DMS114 treated with DMSO at 0.1 percent for 48 hours (cell line): Measurements from ENCODE around the gene MNX1.

Source experiments
- DNase-seq: peaks from one replicate; lab custom pipeline; 2025; ENCODE audit not compliant: unreplicated experiment; lab: John Stamatoyannopoulos, UW

MNX1 gene

DNA sequence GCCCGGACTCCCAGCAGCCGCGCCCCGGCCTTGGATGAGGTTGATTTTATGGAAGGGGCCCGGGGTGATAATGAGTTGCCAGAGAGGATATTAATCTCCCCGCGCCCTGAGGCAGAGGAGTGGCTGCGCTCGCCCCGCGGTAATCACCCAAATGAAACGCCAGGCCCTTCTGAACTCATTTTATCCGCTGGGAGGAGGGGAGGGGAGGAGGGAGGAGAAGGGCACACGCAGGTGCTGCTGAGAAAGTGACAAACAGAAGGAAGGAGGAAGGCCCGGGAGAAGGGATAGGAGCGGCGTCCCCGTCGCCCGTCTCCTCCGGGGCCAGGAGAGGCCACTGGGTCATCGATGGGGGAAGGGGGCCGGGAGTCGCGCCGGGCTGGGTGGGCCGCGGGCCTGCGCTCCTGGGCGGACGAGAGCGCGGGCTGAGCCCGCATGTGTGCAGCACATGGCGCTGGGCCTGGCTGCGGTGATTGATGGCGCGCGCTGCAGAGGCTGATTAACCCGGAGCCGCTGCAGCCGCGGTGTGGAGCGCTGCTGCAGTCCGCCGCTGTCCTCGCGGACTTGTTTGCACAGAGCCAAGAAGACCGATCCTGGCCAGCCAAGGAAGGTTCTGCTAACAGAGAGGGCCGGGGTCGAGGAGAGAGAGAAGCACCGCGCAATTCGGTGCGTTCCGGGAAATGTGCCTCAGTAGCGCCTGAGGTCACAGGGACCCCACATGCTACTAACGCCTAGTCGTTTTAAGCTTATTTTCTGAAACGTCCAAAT lies 6.5 kb downstream of the MNX1 start:
- DNase-seq, result no peak

GRCh38 chr7:157003445-157003755 lies 7.1 kb downstream of the MNX1 start:
- no peak for DNase-seq

DNA sequence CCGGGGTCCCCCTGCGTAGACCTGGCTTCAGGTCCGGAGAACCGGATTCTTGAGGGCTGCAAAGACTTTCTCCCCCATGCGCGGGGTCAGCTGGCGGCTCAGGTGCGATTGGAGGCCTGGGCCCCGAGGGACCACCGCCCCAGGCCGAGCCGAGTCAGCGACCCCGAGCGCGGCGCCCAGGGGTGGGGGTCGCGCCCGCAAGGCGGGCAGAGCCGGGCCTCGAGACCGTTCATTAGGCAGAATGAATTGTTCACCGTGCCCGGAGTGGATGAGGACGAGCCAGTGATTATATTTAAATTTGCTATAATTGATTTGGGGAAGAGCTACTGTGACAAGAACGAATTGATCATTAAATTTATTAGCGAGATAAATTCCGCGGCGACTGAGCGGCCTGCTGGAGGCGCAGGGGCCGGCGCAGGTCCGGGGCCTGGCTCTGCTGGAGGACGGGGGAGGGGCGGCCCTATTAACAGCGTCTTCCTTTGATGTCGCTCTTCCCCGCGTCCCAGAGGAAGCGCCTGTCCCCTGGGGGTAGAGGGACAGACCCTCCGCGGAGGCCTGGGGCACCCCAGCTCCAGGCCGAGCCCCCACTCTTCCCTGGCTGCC lies 7.5 kb downstream of the MNX1 start:
- DNase-seq, result no peak

DNA sequence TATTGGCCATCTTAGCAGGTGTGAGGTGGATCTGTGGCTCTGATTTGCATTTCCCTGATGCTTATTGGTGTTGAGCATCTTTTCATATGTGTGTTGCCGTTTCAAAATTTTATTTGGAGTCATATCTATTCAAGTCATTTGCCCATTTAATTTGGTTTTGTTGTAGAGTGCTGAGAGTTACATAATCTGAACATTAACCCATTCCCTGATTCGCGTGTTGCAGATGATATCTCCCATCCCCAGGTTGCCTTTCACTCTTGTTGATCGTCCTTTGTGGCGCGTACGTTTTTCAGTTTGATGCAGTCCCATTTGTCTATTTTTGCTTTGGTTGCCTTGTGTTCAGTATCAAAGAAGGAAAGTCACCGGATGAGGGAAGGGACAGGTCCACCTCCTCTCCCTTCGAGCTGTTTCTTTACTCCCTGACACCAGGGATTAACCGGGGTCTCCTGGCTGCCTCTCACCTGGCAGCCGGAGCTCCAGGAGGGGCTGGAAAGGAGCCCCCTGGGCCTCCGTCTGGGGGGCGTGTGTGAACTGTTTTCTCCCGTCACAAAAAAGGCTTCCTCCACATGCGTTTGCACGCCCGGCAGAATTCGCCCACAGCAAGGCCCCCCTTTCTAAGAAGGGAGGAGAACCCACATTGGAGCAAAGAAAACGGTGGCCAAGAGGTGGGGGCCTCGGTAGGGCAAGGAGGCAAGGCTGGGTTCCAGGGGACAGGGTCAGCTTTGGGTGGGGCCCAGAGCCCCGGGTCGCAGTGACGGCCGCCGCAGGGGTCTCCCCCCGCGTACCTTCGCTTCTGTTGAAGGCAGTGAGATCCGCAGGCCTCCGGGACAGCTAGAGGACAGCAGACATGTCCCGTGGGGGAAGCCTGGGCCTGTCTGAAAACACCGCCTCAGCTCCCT lies 8.3 kb downstream of the MNX1 start:
- no peak for DNase-seq

- no peak for DNase-seq
Observed at GRCh38 chr7:157000741-157001653, 9.5 kb downstream of the MNX1 start.

- DNase-seq, result no peak
Observed at GRCh38 chr7:156999958-157000726, 10.3 kb downstream of the MNX1 start.

- DNase-seq, result no peak
Observed at GRCh38 chr7:156998988-156999957, 11.2 kb downstream of the MNX1 start.

DNA sequence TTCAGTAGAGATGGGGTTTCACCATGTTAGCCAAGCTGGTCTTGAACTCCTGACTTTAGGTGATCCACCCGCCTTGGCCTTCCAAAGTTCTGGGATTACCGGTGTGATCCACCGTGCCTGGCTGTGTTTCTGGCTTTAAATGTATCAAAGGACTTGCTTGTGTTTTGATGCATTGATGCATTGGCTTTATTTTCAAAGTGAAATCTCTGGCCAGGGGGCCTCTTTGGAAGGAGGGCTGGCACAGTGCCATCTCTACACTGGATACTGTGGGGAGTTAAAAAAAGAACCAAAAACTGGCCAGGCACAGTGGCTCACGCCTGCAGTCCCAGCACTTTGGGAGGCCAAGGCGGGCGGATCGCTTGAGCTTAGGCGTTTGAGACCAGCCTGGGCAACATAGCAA lies 16.0 kb downstream of the MNX1 start:
- no peak for DNase-seq

DNA sequence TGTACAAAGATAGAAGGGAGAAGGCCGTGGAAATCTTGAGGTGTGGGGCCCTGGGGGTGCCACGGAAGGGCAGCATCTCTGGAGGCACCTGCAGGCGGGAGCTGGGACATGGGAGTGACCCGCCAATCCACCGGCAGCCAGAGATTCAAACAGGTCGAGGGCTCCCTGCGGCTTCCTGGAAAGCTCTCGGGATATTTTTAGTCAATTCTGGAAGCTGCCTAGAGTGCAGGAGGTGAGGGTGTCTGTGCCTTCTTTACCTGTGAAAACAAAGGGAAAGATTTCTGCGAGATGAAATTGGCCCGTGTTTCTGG lies 16.6 kb downstream of the MNX1 start:
- no peak for DNase-seq

GRCh38 chr7:156993021-156993924 lies 17.2 kb downstream of the MNX1 start:
- no peak for DNase-seq

- no peak for DNase-seq
Observed at GRCh38 chr7:156989766-156990535, 20.5 kb downstream of the MNX1 start.

GRCh38 chr7:156988343-156989185 lies 21.9 kb downstream of the MNX1 start:
- no peak for DNase-seq

- no peak for DNase-seq
Observed at GRCh38 chr7:156986378-156986777, 24.1 kb downstream of the MNX1 start.

- no peak for DNase-seq
Observed at GRCh38 chr7:156985101-156985992, 25.1 kb downstream of the MNX1 start.

DNA sequence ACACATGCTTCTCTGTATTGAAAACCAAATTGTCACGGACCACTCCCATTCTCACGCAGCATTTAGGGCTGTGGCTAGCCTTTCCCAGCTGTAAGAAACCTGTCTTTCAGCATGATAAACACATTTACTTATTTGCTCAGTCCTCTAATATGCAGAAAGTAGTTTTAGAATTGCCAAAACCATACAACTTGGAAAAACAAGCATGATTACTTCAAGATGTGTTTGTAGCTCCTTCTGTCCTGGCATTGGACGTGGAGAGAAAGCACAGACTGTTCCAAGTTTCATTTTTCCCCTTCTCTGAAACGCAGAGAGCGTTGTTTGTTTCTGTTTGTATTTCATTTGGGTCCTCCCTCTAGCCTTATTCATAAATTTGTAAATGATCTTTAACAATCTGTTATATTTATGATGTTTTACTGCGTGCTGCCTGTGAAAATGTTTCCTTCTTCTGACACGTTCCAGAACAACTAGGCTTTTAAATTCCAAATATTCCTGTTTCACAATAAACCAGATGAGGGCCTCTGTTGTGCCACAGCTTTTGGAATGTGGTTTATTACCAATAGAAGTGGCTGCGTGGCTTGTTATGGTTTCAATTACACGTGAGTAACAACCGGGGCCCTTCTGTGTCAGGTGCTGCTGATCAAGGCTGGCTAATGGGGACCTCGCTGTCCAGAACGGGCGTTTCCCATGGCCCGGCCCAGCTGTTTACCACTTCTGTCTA lies 26.1 kb downstream of the MNX1 start:
- DNase-seq, result no peak
